ENCODE results near the gene ALAS1. TPM values are rescaled to one million over a fixed set of nuclear protein-coding genes. Genes with fewer than 3 reads are reported as not detected.

The ALAS1 gene
- total RNA-seq, 2 experiments from 2014 or later: 35.7 to 37.8 TPM

- CTCF ChIA-PET: interaction anchor here (1.3 to 10.5 kb wide), 4 partner anchors 10 to 34 kb away, joined by 3 to 61 read pairs (median 26); partner anchors contain the start of gene WDR82
- peaks cover 64% of the 10 kb centered on the region for H3K36me3 Mint-ChIP-seq (ENCODE audit: low read depth)
- DNase-seq: peak; percentile 82
- H3K4me3 Mint-ChIP-seq: peak overlapping the region; percentile 79
- peaks cover 11% of the 10 kb centered on the region for H3K9me3 Mint-ChIP-seq
- no peaks in the 10 kb centered on the region for H3K27me3 Mint-ChIP-seq (ENCODE audit: low read depth)
- H3K27ac Mint-ChIP-seq: peak overlapping the region; percentile 85
- H3K4me1 Mint-ChIP-seq (ENCODE audit: low read depth): peaks cover 74% of the 10 kb centered on the region
- intact Hi-C loops (cut with micrococcal nuclease): loop anchor here (1.0 to 5.0 kb wide), 3 partner anchors 24 to 247 kb away; partner anchors contain the start of genes DUSP7 and RPL29
Observed at GRCh38 chr3:52243791-52244628, 46.0 kb downstream of the ALAS1 start.

- Mint-ChIP-seq H3K4me3 (peak within 1 kb of the TSS; percentile 79), H3K4me1 (ENCODE audit: low read depth) (peaks cover 81% of the 10 kb centered on the region), H3K9me3 (peaks cover 11% of the 10 kb centered on the region), H3K27ac (peak within 1 kb of the TSS; percentile 90), H3K36me3 (ENCODE audit: low read depth) (peaks cover 63% of the 10 kb centered on the region), H3K27me3 (ENCODE audit: low read depth) (no peaks in the 10 kb centered on the region)
- peak; percentile 54 for DNase-seq
- CTCF ChIA-PET: interaction anchor here (0.6 to 10.5 kb wide), 6 partner anchors 14 to 428 kb away, joined by 3 to 49 read pairs (median 4); partner anchors contain the start of gene WDR82
- intact Hi-C loops (cut with micrococcal nuclease): no loop called here
Observed at GRCh38 chr3:52245322-52246263, 47.6 kb downstream of the ALAS1 start, which contains the start of gene PPM1M. PPM1M (plus strand) TSS chr3:52245759; CDS start chr3:52245825, 66 bp downstream.

- H3K27me3 Mint-ChIP-seq (ENCODE audit: low read depth): no peaks in the 10 kb centered on the region
- CTCF ChIA-PET: interaction anchor here (0.6 to 10.5 kb wide), 6 partner anchors 15 to 427 kb away, joined by 3 to 49 read pairs (median 4); partner anchors contain the start of gene WDR82
- peak; percentile 31 for DNase-seq
- peaks cover 77% of the 10 kb centered on the region for H3K4me1 Mint-ChIP-seq (ENCODE audit: low read depth)
- H3K4me3 Mint-ChIP-seq: peak overlapping the region; percentile 79
- intact Hi-C loops (cut with micrococcal nuclease): no loop called here
- H3K27ac Mint-ChIP-seq: peak overlapping the region; percentile 90
- H3K9me3 Mint-ChIP-seq: peaks cover 11% of the 10 kb centered on the region
- peaks cover 61% of the 10 kb centered on the region for H3K36me3 Mint-ChIP-seq (ENCODE audit: low read depth)
Observed at GRCh38 chr3:52246264-52246620, 48.3 kb downstream of the ALAS1 start.

- Mint-ChIP-seq H3K4me1 (ENCODE audit: low read depth) (peaks cover 74% of the 10 kb centered on the region), H3K4me3 (peak overlapping the region; percentile 79), H3K36me3 (ENCODE audit: low read depth) (peaks cover 64% of the 10 kb centered on the region), H3K9me3 (peaks cover 11% of the 10 kb centered on the region), H3K27me3 (ENCODE audit: low read depth) (no peaks in the 10 kb centered on the region), H3K27ac (peak overlapping the region; percentile 90)
- DNase-seq: peak; percentile 31
- CTCF ChIA-PET: interaction anchor here (0.5 to 10.5 kb wide), 5 partner anchors 15 to 92 kb away, joined by 3 to 49 read pairs (median 5); partner anchors contain the start of genes GLYCTK and WDR82
- intact Hi-C loops (cut with micrococcal nuclease): no loop called here
Observed at GRCh38 chr3:52246728-52247408, 48.9 kb downstream of the ALAS1 start.

- Mint-ChIP-seq H3K4me3 (peak overlapping the region; percentile 79), H3K27ac (peak overlapping the region; percentile 90), H3K36me3 (ENCODE audit: low read depth) (peaks cover 68% of the 10 kb centered on the region), H3K4me1 (ENCODE audit: low read depth) (peaks cover 76% of the 10 kb centered on the region), H3K27me3 (ENCODE audit: low read depth) (no peaks in the 10 kb centered on the region), H3K9me3 (peaks cover 11% of the 10 kb centered on the region)
- CTCF ChIA-PET: interaction anchor here (10.5 kb wide), 1 partner anchor 16 kb away, joined by 49 read pairs; no protein-coding TSS in a partner anchor
- intact Hi-C loops (cut with micrococcal nuclease): no loop called here
- DNase-seq: no peak
Observed at GRCh38 chr3:52247409-52248164, 49.6 kb downstream of the ALAS1 start.

- CTCF ChIA-PET: interaction anchor here (1.0 to 10.5 kb wide), 3 partner anchors 11 to 91 kb away, joined by 3 to 49 read pairs (median 4); no protein-coding TSS in a partner anchor
- Mint-ChIP-seq H3K27ac (peak overlapping the region; percentile 67), H3K27me3 (ENCODE audit: low read depth) (no peaks in the 10 kb centered on the region), H3K9me3 (peaks cover 9% of the 10 kb centered on the region), H3K4me3 (peak overlapping the region; percentile 79), H3K4me1 (ENCODE audit: low read depth) (peaks cover 78% of the 10 kb centered on the region), H3K36me3 (ENCODE audit: low read depth) (peaks cover 70% of the 10 kb centered on the region)
- intact Hi-C loops (cut with micrococcal nuclease): no loop called here
- peak; percentile 4 for DNase-seq
Observed at GRCh38 chr3:52248165-52248541, 50.2 kb downstream of the ALAS1 start.

- H3K27ac Mint-ChIP-seq: peak overlapping the region; percentile 99
- peaks cover 78% of the 10 kb centered on the region for H3K4me1 Mint-ChIP-seq (ENCODE audit: low read depth)
- H3K27me3 Mint-ChIP-seq (ENCODE audit: low read depth): no peaks in the 10 kb centered on the region
- CTCF ChIA-PET: interaction anchor here (0.8 to 10.5 kb wide), 9 partner anchors 9 to 90 kb away, joined by 3 to 49 read pairs (median 4); no protein-coding TSS in a partner anchor
- intact Hi-C loops (cut with micrococcal nuclease): no loop called here
- H3K9me3 Mint-ChIP-seq: peaks cover 3% of the 10 kb centered on the region
- H3K36me3 Mint-ChIP-seq (ENCODE audit: low read depth): peaks cover 73% of the 10 kb centered on the region
- DNase-seq: peak; percentile 49
- no peak overlapping the region for H3K4me3 Mint-ChIP-seq
Observed at GRCh38 chr3:52248816-52249547, 51.0 kb downstream of the ALAS1 start.

GRCh38 chr3:52249683-52250082 is 51.7 kb downstream of the ALAS1 start:
- H3K27me3 Mint-ChIP-seq (ENCODE audit: low read depth): no peaks in the 10 kb centered on the region
- peaks cover 78% of the 10 kb centered on the region for H3K4me1 Mint-ChIP-seq (ENCODE audit: low read depth)
- H3K9me3 Mint-ChIP-seq: no peaks in the 10 kb centered on the region
- CTCF ChIA-PET: interaction anchor here (1.3 to 10.5 kb wide), 5 partner anchors 10 to 29 kb away, joined by 3 to 49 read pairs (median 7); no protein-coding TSS in a partner anchor
- H3K36me3 Mint-ChIP-seq (ENCODE audit: low read depth): peaks cover 74% of the 10 kb centered on the region
- intact Hi-C loops (cut with micrococcal nuclease): no loop called here
- H3K27ac Mint-ChIP-seq: peak overlapping the region; percentile 99
- no peak overlapping the region for H3K4me3 Mint-ChIP-seq
- peak; percentile 17 for DNase-seq

- no peak overlapping the region for H3K4me3 Mint-ChIP-seq
- H3K36me3 Mint-ChIP-seq (ENCODE audit: low read depth): peaks cover 77% of the 10 kb centered on the region
- no peaks in the 10 kb centered on the region for H3K9me3 Mint-ChIP-seq
- H3K27me3 Mint-ChIP-seq (ENCODE audit: low read depth): no peaks in the 10 kb centered on the region
- DNase-seq: peak; percentile 4
- H3K27ac Mint-ChIP-seq: peak overlapping the region; percentile 99
- intact Hi-C loops (cut with micrococcal nuclease): no loop called here
- CTCF ChIA-PET: interaction anchor here (2.1 to 10.5 kb wide), 3 partner anchors 18 to 29 kb away, joined by 7 to 49 read pairs (median 10); no protein-coding TSS in a partner anchor
- H3K4me1 Mint-ChIP-seq (ENCODE audit: low read depth): peaks cover 78% of the 10 kb centered on the region
Observed at GRCh38 chr3:52250122-52250521, 52.2 kb downstream of the ALAS1 start.
